GM21528 (cell line): Measurements from ENCODE around the gene ZNF8.
"Not testable (repeated sequence)": the region's sequence is repeated elsewhere in the genome, so short reads cannot be mapped to it uniquely, and the experiment has no call there.

Source experiments
- ATAC-seq: cut with Tn5 transposase; IDR thresholded peaks from one replicate; pipeline ENCODE4 v1.9.1; 2021; ENCODE audit warnings: mild to moderate bottlenecking, moderate library complexity; ENCODE audit not compliant: unreplicated experiment, low FRiP score

Gene ZNF8

DNA sequence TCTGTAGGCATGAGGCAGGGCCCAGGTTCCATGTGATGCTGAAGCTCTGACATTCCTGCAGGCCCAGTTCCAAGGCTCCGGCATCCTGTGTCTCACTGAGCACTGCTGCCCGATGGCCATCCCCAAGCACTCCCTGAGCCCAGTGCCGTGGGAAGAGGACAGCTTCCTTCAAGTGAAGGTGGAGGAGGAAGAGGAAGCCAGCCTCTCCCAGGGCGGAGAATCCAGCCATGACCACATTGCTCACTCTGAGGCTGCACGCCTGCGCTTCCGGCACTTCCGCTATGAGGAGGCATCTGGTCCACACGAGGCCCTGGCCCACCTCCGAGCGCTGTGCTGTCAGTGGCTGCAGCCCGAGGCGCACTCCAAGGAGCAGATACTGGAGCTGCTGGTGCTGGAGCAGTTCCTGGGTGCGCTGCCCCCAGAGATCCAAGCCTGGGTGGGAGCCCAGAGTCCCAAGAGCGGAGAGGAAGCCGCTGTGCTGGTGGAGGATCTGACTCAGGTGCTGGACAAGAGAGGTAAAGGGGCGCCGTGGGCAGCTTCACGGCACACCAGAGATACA lies 56.0 kb downstream of the ZNF8 start:
- ATAC-seq = no peak

DNA sequence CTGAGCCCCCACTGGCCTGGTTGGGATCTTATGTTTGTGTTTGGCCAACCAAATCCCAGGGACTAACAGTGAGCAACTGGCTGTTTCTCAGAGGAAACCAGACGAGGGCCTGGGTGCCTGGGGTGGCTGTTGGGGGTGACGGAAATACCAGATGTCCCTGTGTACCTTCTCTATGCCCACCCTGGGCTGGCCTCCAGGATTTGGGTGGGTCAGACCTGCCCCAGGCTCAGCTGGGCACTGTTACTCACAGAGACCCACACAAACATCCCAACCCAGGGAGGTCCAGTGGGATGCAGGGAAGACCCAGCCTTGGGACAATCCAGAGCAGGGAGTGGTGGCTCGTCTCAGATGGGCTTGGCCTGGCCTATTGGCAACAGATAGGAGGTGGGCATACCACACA lies 56.9 kb downstream of the ZNF8 start:
- ATAC-seq = no peak

DNA sequence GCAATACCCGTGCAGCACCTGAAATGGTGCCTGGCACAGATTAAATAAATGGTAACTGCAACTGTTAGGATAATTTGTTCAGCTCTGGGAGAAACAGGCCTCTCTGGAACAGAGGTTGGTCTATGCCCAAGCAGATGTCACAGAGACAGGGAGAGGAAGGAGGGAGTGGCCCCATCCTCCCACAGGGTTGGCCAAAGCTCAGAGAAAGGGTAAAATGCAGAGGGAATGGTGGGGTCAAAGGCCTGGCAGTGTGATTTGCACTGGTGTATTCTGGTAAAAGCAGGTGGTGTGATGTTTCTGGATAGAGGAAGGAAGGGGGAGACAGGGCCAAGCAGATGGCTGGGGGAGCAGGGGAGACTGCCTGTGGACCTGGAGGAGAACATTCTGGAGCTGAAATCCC lies 57.5 kb downstream of the ZNF8 start:
- no peak for ATAC-seq

DNA sequence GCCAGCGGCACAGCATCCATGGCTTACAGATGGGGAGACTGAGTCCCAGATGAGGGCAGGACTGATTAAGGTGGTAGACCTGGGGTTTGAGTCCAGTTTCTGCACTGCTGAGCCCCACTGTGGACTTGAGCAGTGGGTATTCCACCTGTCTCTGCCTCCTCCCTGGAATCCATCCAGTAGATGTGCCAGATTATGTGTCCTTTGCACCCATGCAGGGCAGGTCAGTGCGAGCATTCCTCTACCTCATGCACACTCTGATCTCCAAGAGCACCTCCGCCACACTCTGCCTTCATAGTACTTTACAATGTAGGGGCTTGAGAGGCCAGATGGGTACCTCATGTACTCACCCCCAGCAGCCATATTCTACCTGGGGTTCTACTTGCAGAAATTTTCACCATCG lies 58.1 kb downstream of the ZNF8 start:
- ATAC-seq = no peak

DNA sequence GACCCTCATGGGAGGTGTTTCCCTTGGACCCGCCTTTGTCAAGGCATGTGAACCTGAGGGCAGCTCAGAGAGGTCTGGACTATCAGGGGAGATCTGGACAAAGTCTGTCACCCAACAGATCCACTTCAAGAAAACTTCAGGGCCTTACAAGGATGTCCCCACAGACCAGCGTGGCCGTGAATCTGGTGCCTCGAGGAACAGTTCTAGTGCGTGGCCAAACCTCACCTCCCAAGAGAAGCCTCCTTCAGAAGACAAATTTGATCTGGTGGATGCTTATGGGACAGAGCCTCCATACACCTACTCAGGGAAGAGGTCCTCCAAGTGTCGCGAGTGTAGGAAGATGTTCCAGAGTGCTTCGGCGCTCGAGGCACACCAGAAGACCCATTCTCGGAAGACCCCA lies 59.6 kb downstream of the ZNF8 start:
- ATAC-seq = no peak

DNA sequence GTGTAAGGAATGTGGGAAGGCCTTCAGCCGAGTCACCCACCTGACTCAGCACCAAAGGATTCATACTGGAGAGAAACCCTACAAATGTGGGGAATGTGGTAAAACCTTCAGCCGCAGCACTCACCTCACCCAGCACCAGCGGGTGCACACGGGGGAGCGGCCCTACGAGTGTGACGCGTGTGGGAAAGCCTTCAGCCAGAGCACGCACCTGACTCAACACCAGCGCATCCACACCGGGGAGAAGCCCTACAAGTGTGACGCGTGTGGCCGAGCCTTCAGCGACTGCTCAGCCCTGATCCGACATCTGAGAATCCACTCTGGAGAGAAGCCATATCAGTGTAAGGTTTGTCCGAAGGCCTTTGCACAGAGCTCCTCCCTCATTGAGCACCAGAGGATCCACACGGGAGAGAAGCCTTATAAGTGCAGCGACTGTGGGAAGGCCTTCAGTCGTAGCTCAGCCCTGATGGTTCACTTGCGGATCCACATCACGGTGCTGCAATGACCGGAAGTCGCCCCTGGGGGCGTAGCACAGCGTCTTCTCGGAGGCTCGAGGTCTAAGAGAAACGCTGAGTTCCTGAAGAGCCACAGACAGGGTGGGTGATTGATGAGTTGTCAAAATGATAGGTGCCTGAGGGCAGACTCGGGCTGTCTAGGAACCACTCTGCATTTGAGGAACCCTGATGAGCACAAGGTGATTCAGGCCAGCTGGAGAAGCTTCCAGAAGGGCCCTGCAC lies 60.2 kb downstream of the ZNF8 start:
- ATAC-seq = no peak

DNA sequence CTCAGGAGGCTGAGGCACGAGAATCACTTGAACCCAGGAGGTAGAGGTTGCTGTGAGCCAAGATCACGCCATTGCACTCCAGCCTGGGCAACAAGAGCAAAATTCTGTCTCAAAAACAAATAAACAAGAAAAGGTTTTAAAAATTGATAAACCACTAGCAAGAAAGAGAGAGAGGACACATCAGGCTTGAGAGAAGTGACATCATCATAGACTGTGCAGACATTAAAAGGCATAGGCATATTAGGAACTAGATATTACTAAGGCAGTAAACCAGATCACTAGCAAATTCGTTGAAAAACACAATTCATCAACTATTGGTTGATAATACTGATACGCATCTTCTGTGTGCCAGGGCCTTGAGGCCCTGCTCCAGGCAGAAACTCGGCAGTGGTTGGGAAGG lies 66.8 kb downstream of the ZNF8 start:
- no peak for ATAC-seq

DNA sequence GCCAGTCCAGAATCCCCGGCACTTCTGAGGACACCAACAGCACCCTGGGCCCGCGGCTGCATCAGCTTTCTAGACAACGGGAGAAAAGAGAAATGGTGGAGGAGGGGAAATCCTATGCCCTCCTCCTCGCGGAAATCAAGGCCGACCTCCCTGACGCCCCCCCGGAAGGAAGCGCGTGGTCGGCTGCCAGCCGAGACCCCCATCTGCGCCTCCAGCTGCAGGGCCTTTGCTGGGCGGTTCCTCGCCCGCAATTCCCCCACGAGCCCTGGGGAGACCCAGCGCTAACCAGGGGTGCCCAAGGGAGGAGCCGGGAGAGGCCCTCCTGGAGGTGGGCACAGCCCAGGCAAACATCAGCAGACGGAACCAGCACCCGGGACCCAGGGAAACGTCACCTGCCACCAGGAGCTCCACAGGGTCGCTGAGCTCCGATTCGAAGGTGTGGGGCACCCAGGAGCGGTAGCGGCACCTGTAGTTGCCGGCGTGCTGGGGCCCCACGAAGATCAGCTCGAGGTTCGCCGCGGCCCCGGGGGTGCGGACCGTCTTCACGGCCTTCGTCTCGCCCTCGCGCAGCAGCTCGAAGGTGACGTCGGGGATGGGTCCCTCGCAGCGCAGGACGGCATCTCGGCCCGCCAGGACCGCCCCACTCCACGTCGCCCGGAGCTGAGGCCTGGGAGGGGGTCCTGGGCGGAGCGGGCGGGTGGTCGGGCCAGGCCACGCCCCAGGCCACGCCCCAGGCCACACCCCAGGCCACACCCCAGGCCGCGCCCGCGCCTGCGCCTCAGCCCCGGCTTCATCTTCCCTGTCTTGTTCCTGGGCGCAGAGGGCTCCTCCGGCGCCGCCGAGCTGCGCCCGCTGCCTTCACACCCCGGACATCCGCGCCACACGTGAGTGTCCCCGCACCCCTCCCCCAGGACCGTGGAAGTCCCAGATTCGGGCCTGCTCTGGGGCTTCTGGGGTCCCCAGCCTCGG lies 68.5 kb downstream of the ZNF8 start:
- peak; percentile 86 for ATAC-seq

DNA sequence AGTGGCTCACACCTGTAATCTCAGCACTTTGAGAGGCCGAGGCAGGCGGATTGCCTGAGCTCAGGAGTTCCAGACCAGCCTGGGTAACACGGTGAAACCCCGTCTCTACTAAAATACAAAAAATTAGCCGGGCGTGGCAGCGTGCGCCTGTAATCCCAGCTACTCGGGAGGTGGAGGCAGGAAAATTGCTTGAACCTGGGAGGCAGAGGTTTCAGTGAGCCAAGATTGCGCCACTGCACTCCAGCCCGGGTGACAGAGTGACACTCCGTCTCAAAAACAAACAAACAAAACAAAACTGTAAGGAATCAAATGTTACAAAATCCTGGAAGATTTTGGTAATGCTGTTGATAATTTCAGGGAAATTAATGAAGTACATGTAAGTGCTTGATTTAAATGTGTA lies 69.3 kb downstream of the ZNF8 start:
- ATAC-seq = not testable (repeated sequence)

DNA sequence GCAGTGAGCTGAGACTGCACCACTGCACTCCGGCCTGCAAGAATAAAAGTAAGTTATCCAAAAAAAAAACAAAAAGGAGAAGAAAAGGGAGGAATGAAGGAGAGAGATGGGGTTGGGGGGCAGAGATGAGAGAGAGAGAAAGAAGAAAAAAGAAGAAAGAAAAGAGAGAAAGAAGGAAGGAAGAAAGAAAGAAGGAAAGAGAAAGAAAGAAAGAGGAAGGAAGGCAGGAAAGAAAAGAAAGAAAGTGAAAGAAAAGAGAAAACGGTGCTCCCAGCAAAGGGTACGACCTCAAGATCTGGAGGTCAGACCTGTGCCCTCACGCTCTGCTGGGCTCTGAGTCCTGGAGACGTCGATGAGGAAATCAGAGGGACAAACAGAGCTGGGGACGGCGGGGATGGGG lies 70.8 kb downstream of the ZNF8 start:
- ATAC-seq = no peak

DNA sequence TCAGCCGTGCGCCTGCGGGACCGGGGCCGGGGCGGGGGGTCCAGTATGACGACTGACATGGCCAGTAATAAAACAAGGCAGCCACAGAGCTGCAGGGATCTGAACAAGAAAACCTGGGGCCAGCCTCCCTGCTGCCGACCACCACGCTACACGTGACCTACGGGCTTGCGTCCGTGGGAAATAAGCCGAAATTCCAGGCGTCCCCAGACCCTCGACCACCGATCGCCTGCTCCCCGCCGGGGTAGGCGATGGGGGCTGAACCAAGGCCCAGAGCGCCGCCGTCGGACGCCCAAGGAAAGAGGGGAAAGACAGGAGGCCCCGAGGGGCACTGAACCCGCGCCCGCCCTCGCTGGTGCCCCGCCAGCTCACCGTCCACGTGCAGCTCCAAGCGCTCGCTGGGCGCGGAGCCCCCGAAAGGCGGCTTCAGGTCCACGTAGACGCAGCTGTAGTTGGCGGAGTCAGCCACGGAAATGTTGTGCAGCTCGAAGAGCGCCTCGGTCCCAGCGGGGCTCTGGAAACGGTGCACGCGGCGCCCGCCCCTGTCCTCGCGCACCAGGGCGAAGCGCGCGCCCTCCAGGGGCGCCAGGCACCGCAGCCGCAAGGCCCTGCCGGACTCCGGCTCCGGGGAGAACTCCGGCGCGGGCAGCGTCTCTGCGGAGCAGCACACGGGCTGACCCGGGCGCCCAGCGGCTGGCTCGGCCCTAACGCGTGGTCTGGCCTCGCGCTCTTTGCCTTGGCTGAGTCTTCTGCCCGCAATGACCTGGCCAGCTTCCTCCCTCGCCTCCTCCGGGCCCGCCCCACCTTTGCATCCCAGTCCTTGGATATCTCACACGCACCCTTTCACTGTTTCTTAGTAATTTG lies 71.5 kb downstream of the ZNF8 start:
- no peak for ATAC-seq

DNA sequence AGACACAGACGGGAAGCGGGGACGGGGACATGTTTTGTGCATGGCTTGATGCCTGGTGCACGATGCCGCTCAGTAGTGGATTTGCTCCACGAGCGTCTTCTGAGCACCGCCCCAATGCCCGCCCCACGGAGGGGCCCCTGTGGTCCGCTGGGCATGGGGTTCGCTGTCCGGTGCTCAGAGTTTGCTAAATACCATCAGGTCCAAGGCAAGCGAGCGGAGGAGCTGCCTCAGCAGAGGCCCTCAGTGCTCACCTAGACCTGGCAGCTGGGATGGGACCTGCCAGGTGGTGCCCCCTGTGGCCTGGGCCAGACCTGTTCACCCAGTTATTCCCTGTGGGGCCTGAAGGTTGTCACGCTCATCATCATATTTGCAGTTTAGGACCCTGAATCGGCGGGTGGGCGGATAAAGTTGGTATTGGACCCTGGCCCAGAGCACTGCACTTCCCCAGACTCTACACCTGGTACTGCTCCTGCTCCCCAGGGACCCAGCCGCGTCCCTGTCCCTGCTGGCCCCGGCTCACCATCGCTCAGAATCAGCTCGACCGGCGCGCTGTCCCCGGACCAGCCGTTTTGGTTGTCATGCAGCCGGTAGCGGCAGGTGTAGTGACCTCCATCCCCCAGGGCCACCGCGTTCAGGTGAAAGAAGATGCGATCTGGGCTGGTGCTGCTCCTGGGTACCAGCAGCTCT lies 72.3 kb downstream of the ZNF8 start:
- no peak for ATAC-seq

DNA sequence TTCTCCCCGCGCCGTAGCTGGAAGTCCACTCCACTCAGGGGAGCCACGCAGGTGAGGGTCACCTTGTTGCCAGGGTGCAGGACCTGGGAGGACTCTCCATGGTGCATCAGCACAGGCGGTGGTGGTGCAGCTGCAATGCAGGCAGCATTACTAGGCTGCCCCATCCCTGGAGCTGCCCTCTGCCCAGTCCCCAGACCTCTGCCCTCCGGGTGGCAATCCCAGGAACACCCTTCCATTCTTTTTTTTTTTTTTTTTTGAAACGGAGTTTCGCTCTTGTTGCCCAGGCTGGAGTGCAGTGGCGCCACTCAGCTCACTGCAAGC lies 72.8 kb downstream of the ZNF8 start:
- no peak for ATAC-seq

DNA sequence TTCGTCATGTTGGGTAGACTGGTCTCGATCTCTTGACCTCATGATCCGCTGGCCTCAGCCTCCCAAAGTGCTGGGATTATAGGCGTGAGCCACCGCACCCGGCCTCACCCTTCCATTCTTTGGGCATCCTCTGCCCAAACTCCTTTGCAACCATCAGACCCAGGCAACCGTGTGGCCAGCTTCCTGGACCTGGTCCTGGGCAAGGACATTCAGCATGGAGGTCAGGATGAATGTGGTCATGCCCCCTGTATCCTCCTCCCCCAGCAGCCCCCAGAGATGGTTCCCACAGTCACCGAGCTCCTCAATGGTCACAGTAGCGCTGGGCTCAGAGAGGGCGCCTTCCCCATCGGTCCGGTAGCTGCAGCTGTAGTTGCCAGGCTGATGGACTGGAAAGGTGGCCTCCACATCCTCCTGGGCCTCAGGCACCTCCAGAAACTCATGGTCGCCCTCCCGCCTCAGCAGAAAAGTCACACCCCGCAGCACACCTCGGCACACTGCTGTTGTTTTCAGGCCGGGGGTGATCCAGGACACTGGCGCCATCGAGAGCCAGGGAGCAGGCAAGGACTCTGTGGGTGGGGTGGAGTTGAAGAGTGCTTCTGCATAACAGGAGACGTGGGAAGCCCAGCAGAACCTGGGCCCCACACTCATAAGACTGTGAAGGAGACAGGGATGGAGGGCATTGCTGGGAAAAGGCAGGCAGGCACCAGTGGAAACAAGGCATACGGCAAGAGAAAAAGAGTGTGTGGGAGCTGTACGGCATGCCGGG lies 73.4 kb downstream of the ZNF8 start:
- ATAC-seq = no peak
